Liver (tissue), 9 donors: ENCODE measurements around the gene ASXL1. TPM values are rescaled to one million over a fixed set of nuclear protein-coding genes. Genes with fewer than 3 reads are reported as not detected.

ENCODE experiments used
- DNase-seq: peaks from one replicate; pipeline ENCODE4 v3.0.0-alpha.2; 2017; ENCODE audit warnings: low spot score
- H3K27ac ChIP-seq, 2 donors: one replicate each; pipeline ENCODE4 v1.7.0; 2013; ENCODE audit warnings: inconsistent platforms in 2 of 2, low read length in 2 of 2, control low read depth in 1 of 2, low read depth in 1 of 2, mild to moderate bottlenecking in 1 of 2
- H3K27me3 ChIP-seq, 4 donors: one replicate each; pipeline versions ENCODE4 v1.6.1 to v1.7.0; 2013; ENCODE audit warnings: low read length in 3 of 4, inconsistent platforms in 1 of 4, mild to moderate bottlenecking in 1 of 4, moderate library complexity in 1 of 4; ENCODE audit not compliant: control insufficient read depth in 4 of 4, insufficient read depth in 4 of 4
- H3K36me3 ChIP-seq, 4 donors: one replicate each; pipeline versions ENCODE4 v1.6.1 to v1.7.0; 2013; ENCODE audit warnings: low read length in 3 of 4, mild to moderate bottlenecking in 3 of 4, low read depth in 1 of 4, moderate library complexity in 1 of 4; ENCODE audit not compliant: control insufficient read depth in 4 of 4, insufficient read depth in 3 of 4
- H3K4me1 ChIP-seq, 4 donors: one replicate each; pipeline versions ENCODE4 v1.6.1 to v1.7.0; 2013; ENCODE audit warnings: low read length in 3 of 4, mild to moderate bottlenecking in 3 of 4, moderate library complexity in 1 of 4; ENCODE audit not compliant: control insufficient read depth in 4 of 4, insufficient read depth in 4 of 4
- H3K4me3 ChIP-seq, 3 donors: one replicate each; pipeline versions ENCODE4 v1.6.1 to v1.7.0; 2013; ENCODE audit warnings: low read length in 3 of 3, control low read depth in 1 of 3, low read depth in 1 of 3, mild to moderate bottlenecking in 1 of 3
- H3K9ac ChIP-seq, 2 donors: one replicate each; pipeline ENCODE4 v1.7.0; 2013; ENCODE audit warnings: low read length in 2 of 2, mild to moderate bottlenecking in 2 of 2, moderate library complexity in 2 of 2, control low read depth in 1 of 2, low read depth in 1 of 2
- H3K9me3 ChIP-seq, 4 donors: one replicate each; pipeline versions ENCODE4 v1.6.1 to v1.7.0; 2013; ENCODE audit warnings: low read length in 3 of 4; ENCODE audit not compliant: control insufficient read depth in 4 of 4
- ATF3 ChIP-seq: IDR thresholded peaks from 2 replicates; pipeline ENCODE4 v1.6.1; 2016; ENCODE audit warnings: antibody characterized with exemption
- EGR1 ChIP-seq, 2 donors: IDR thresholded peaks; 2 replicates each; pipeline ENCODE4 v1.6.1; 2016 to 2018; ENCODE audit warnings: antibody characterized with exemption in 2 of 2, low read depth in 2 of 2
- FOXA1 ChIP-seq: IDR thresholded peaks from 2 replicates; pipeline ENCODE4 v1.6.1; 2016; ENCODE audit warnings: antibody characterized with exemption
- FOXA2 ChIP-seq: IDR thresholded peaks from 2 replicates; pipeline ENCODE4 v1.6.1; 2016; ENCODE audit warnings: antibody characterized with exemption
- HNF4A ChIP-seq, 2 donors: conservative IDR thresholded peaks; 2 replicates each; pipeline ENCODE4 v1.6.1; 2016; ENCODE audit warnings: antibody characterized with exemption in 2 of 2, mild to moderate bottlenecking in 2 of 2
- HNF4G ChIP-seq: IDR thresholded peaks from 2 replicates; pipeline ENCODE4 v1.6.1; 2016; ENCODE audit warnings: antibody characterized with exemption
- JUND ChIP-seq, 2 donors: IDR thresholded peaks; 2 replicates each; pipeline ENCODE4 v1.6.1; 2016; ENCODE audit warnings: antibody characterized with exemption in 2 of 2
- MAX ChIP-seq: IDR thresholded peaks from 2 replicates; pipeline ENCODE4 v1.6.1; 2016; ENCODE audit warnings: antibody characterized with exemption
- RAD21 ChIP-seq, 2 donors: IDR thresholded peaks; 2 replicates each; pipeline ENCODE4 v1.6.1; 2016; ENCODE audit warnings: antibody characterized with exemption in 2 of 2, mild to moderate bottlenecking in 2 of 2
- RXRA ChIP-seq, 2 donors: IDR thresholded peaks; 2 replicates each; pipeline ENCODE4 v1.6.1; 2017 to 2018; ENCODE audit warnings: antibody characterized with exemption in 2 of 2, mild to moderate bottlenecking in 1 of 2
- SP1 ChIP-seq: IDR thresholded peaks from 2 replicates; pipeline ENCODE4 v1.6.1; 2018; ENCODE audit warnings: antibody characterized with exemption, mild to moderate bottlenecking
- TAF1 ChIP-seq: conservative IDR thresholded peaks from 2 replicates; pipeline ENCODE4 v1.6.1; 2016; ENCODE audit warnings: antibody characterized with exemption, mild to moderate bottlenecking
- ZBTB33 ChIP-seq: IDR thresholded peaks from 2 replicates; pipeline ENCODE4 v1.6.1; 2016; ENCODE audit warnings: antibody characterized with exemption
- WGBS: extraction: QIAGEN DNeasy Blood & Tissue Kit; methylation state at CpG from one replicate; pipeline ENCODE4 v1.1.7; 2013; 5-methylcytosine and 5-hydroxymethylcytosine counted together
- polyA plus RNA-seq, 2 donors: library from polyadenylated mRNA; stranded (reverse) in 1 of 2; unstranded in 1 of 2; fragments of 200-250 nt in 1 of 2; fragments of >200 nt in 1 of 2; fragmentation: Nextera tagmentation in 1 of 2; extraction: Ambion mirVana in 1 of 2; gene quantifications; one replicate each; pipeline versions ENCODE4 v1.2.1 to v1.2.3, GENCODE V29; 2013 to 2015
- total RNA-seq, 2 donors: library from RNA; depleted of rRNA; stranded (reverse); fragments of >200 nt; gene quantifications; one replicate each; pipeline ENCODE4 v1.2.3, GENCODE V29; 2014
- donor health status: healthy.
- donor health status: healthy.
- donor health status: healthy.
- donor health status: healthy.
- donor health status: healthy.

Gene ASXL1
- total and polyA plus RNA-seq, 4 donors = 13.4 to 61.3 (median 24.5) TPM

DNA sequence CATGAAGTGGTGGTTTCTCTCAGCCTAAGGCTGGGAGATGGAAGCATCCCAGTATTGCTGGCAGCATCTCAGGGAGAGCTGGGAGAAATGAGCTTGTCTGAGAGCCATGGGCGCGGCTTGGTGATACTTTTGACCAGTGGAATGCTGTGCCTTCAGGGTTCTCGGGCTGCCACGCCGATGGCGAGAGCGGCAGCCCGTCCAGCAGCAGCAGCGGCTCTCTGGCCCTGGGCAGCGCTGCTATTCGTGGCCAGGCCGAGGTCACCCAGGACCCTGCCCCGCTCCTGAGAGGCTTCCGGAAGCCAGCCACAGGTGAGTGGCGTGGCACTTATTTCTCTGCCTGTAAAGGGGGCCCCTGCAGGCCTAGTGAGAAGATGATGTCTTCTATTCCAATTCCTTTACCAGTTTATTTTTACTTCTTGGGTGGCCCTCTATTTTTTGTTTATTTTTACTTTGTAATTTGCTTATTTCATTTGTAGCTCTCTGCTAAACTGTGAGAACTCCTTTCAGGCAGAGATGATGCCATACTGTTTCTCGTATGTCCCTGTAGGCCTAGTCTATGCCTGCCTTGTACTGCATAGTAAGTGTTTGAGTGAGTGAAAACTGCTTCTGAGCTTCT is 71.7 kb downstream of the ASXL1 start:
- no peak overlapping the region for H3K4me3 ChIP-seq
- DNase-seq = no peak
- no peaks in the 10 kb centered on the region for H3K9me3 ChIP-seq
- H3K27me3 ChIP-seq = no peaks in the 10 kb centered on the region
- TF ChIP-seq HNF4A (conservative IDR thresholded peaks at IDR 0.05) (no peak), SP1 (no peak), MAX (no peak), RAD21 (IDR thresholded peaks at IDR 0.05) (no peak), ZBTB33 (no peak), TAF1 (no peak), HNF4G (no peak), FOXA2 (no peak)
- no peak overlapping the region for H3K27ac ChIP-seq
- no peak overlapping the region for H3K9ac ChIP-seq
- H3K36me3 ChIP-seq = peaks cover 16 to 71% (median 56%) of the 10 kb centered on the region in 4 donors
- no peaks in the 10 kb centered on the region for H3K4me1 ChIP-seq
- 97% methylated on average over 16 of the region's 16 CpGs for WGBS

DNA sequence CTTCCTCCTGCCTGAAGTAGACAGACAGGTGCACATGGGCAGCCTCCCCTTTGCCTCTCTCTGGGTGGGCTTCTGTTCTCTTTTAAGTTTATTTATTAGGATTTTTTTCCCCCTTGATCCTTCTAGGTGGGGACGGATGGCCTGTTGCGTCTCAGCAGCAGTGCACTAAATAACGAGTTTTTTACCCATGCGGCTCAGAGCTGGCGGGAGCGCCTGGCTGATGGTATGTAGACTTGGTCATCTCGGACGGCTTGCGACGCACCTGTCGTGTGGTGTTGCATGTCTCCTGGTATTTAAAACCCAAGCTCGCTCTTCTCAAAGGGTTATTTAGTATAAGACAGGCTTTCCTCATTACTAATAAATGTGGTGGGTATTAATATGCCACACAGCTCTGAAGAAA is 73.3 kb downstream of the ASXL1 start:
- H3K9ac ChIP-seq = no peak overlapping the region
- DNase-seq = no peak
- H3K36me3 ChIP-seq = peaks cover 16 to 87% (median 72%) of the 10 kb centered on the region in 4 donors
- no peaks in the 10 kb centered on the region for H3K4me1 ChIP-seq
- H3K4me3 ChIP-seq = no peak overlapping the region
- WGBS = 96% methylated on average over 12 of the region's 12 CpGs
- H3K27ac ChIP-seq = no peak overlapping the region
- no peaks in the 10 kb centered on the region for H3K27me3 ChIP-seq
- H3K9me3 ChIP-seq = no peaks in the 10 kb centered on the region
- TF ChIP-seq RXRA (IDR thresholded peaks at IDR 0.05) (no peak), FOXA1 (no peak), SP1 (no peak), HNF4A (conservative IDR thresholded peaks at IDR 0.05) (no peak)

DNA sequence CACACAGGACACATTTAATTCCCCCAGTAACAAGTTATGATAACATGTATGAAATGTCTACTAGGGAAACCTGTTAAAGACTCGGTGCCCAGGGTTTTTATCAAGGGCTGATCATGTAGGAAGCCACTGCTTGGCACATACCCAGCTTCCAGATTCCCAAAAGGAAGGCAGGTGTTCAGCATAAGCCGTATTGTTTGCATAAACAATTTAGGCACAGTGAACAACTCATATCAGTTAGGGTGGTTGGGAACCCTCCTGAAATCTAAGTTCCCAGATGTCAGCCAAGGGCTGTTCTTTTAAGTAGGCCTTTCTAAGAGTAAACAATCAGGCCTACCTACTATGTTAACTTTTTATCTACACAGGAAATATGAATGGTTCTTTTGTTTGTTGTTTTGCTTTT is 74.1 kb downstream of the ASXL1 start:
- Histone ChIP-seq H3K36me3 (peaks cover 16 to 94% (median 75%) of the 10 kb centered on the region in 4 donors), H3K9me3 (no peaks in the 10 kb centered on the region), H3K4me1 (no peaks in the 10 kb centered on the region), H3K9ac (no peak overlapping the region), H3K27me3 (no peaks in the 10 kb centered on the region), H3K27ac (no peak overlapping the region), H3K4me3 (no peak overlapping the region)
- no peak for DNase-seq
- 71% methylated on average over 2 of the region's 2 CpGs for WGBS
- TF ChIP-seq JUND (IDR thresholded peaks at IDR 0.05) (no peak), ZBTB33 (no peak), ATF3 (no peak), EGR1 (IDR thresholded peaks at IDR 0.05; ENCODE audit: low read depth in 2 of 2) (no peak)
